Globus pallidus (tissue), 1 donor: ENCODE measurements around the gene ME1.
"Not testable (repeated sequence)": the region's sequence is repeated elsewhere in the genome, so short reads cannot be mapped to it uniquely, and the experiment has no call there.

Source experiments
- DNase-seq: peaks from one replicate; pipeline ENCODE4 v3.0.0-alpha.2; 2015; ENCODE audit warnings: low spot score

The ME1 gene

GRCh38 chr6:83431545-83432155, 799 bp upstream of the ME1 start:
- DNase-seq = no peak

GRCh38 chr6:83429857-83430610, 817 bp downstream of the ME1 start:
- peak; percentile 29 for DNase-seq

DNA sequence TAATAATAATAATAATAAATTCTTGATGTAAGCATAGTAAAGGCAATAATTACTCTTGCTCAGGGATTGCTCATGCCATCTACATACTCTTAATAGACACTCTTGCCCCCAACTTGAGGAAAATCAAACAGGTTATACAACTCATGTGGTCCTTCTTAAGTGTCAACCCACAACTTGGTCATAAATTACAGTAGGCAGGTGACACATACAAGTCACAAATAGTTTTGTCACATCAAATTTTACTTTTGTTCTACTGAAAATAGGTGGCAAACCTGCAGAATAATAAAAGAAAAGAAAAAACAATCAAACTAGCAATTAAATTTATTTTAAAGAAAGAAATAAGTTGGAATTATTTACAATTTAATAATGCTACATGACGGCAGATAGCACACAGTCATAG, 1.6 kb downstream of the ME1 start:
- DNase-seq = no peak

DNA sequence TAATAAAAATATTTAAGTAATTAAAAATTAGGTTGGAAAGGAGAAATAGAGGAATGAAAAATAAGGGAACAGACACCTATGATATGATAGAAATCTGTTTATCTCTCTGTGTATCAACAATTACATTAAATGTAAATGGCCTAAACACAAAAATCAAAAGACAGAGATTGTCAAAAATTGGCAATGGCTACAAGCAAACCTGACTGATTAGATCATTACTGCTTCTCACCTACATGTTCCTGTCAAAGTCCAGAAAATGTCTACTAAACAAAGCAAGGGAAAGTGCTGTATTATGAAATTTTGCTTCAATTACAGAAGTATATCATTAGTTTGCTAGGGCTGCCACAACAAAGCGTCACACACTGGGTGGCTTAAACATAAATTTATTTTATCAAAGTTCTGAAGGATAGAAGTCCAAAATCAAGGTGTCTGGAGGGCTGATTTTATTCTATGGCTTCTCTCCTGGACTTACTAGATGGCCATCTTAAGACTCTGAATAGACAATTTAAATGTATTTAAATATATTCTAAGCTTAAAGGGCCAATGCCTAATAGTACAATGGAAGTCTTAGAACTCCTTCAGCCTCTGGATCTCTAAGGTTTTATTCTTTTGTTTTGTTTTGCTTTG, 6.3 kb downstream of the ME1 start:
- no peak for DNase-seq

DNA sequence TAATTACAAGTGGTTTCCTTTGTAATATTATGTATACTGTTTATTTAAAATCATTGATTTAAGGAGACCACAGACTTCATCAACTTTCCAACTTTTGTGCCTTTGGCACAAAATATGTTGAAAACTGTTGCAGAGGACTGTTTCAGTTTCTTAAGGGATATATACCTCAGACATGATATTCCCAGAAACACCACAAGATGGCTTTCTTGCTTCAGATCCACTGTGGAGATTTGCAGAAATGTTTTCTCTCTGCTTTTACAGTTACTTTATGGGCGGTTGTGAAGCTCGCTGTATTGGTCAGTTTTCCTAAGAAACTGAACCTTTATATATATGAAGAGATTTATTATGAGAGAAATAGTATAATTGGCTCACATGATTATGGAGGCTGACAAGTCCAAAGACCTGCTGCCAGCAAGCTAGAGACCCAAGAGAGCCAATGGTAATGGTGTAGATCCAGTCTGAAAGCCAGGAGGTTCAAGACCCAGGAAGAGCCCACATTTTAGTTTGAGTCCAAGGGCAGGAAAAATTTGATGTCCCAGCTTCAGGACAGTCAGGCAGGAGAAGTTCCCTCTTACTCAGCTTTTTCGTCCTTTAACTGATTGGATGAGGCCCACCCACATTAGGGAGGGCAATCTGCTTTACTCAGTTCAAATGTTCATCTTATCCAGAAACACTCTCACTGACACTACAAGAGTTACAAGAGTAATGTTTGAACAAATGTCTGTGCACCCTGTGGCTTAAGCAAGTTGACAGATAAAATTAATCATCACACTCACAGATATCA, 12.8 kb downstream of the ME1 start:
- DNase-seq = peak; percentile 28

DNA sequence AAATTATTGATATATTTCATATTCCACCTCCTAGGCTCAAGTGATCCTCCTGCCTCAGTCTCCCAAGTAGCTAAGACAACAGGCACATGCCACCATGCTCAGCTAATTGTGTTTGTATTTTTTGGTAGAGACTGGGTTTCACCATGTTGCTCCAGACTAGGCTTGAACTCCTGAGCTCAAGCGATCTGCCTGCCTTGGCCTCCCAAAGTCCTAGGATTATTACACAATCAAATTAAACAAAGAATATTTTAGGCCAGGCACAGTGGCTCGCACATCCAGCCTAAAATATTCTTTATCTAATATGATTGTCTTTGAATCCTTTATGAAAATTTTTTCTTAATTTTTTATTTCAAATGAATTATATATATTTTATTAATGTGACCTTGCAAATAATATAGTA, 17.8 kb downstream of the ME1 start:
- DNase-seq = no peak

DNA sequence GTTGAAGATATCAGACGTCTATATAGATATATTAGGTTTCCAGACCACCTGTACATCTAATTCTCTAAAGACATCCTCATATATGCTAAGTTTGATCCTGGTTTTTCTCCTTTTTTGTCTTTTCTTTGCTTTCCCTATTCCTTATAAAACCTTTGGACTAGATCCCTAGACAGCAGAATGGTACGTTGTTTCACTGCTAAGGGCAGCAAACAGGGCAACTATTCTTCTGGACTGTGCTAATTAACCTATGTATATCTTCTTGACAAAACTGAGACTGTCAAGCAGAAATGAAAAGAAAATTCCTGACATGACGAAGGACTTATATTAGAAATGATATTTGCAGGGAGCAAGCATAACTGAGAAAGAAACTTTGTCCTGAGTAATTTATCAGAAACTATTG, 19.1 kb downstream of the ME1 start:
- DNase-seq = peak; percentile 24

GRCh38 chr6:83403191-83403590, 27.7 kb downstream of the ME1 start:
- no peak for DNase-seq

DNA sequence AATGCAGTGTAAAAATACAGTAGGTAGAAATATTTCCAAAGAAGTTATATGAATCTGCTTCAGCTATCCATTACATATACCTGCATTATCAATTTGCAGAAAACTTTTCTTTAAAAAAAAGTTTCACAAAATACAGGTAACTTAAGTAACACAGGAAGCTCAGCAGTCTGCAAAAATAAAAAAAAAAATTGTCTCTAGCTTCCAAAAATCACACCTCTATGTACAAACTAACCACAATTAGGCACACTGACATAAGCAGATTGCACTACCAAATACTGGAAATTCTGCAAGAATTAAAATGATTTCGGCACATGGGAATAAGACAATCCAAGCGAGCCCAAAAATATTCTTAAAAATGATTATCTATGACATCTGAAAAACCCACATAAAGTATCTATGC, 41.2 kb downstream of the ME1 start:
- DNase-seq = no peak

DNA sequence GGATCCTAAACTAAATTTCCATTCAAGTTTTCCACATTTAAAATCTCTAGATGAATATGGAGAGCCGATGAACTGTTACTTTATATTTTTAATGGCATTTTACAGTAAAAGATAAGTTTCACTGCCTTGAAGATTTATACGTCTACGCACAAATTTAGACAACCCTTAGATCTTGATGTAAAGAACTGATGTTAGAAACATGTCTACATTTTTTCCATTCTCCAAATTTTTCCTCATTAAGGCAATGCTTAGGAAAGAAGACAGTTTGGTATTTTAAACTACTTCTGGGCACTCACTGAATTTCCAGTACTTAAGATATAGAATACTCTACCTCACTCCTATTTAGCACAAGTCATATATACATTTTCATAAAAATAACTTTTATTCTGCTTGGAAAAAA, 45.4 kb downstream of the ME1 start:
- DNase-seq = no peak

DNA sequence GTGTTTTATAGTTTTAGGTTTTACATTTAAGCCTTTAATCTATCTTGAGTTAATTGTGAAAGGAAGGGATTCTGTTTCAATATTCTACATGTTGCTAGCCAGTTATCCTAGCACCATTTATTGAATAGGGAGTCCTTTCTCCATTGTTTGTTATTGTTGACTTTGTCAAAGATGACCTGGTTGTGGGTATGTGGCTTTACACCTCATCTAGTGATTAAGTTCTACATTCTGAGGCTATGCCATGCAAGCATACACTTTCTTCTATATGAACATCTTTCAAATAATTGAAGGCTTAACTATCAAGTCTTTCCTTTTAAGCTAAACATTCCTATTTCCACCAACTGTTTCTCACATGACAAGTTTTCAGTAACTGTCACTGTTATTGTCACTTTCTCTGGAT, 46.1 kb downstream of the ME1 start:
- DNase-seq = no peak

- no peak for DNase-seq
Observed at GRCh38 chr6:83381949-83382348, 48.9 kb downstream of the ME1 start.

- no peak for DNase-seq
Observed at GRCh38 chr6:83378621-83379388, 52.0 kb downstream of the ME1 start.

DNA sequence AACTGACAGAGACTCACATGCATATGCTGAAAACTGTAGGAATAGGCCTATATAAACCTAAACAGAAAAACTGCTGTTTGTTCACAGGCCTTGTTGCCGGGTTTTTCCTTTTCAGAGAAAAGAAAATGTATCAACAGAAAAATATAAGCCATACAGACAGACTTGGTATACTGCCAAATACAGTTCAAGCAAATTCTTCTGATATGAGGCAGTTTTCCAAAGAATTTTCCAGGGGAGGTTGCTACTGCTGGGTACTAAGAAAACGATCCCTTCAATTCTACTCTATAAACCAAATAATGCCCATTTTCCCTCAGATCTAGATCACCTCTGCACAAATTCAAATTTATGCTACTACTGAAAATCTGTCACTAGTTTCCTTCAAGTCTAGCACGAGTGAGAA, 59.4 kb downstream of the ME1 start:
- DNase-seq = no peak

DNA sequence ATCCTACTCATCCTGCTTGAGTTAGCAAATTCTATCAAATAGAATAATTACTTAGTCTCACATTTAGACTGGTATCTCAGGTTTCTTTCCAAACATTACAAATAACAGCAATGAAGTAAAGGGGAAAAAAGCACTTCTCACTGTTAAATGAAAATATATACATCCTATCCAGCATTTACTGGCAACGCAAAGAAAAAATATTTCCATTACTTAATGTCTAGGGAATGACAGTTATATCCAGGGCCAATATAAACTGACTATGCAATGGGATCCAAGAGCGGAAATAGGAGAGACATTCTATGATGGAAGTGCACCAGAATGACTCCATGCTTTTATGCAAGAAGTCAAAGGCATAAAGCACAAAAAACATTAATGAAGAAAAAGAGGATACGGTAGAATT, 60.3 kb downstream of the ME1 start:
- DNase-seq = no peak

- no peak for DNase-seq
Observed at GRCh38 chr6:83369692-83370091, 61.2 kb downstream of the ME1 start.

GRCh38 chr6:83368577-83368976, 62.3 kb downstream of the ME1 start:
- no peak for DNase-seq

GRCh38 chr6:83367104-83367503, 63.7 kb downstream of the ME1 start:
- no peak for DNase-seq

- peak; percentile 59 for DNase-seq
Observed at GRCh38 chr6:83365931-83366330, 64.9 kb downstream of the ME1 start.

DNA sequence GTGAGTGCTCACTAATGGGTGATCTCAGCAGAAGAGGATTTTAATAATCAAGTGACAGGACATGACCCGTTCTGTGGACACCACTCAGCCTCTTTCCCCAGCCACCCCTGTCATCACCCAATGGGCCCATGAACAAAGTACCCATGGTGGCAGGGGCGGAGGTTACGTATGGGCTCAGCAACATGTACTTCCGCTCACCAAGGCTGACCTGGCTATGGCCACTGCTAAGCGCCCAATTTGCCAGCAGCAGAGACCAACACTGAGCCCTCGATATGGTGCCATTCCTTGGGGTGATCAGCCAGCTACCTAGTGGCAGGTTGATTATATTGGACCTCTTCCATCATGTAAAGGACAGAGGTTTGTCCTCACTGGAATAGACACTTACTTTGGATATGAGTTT, 68.5 kb downstream of the ME1 start:
- not testable (repeated sequence) for DNase-seq

GRCh38 chr6:83359638-83360037, 71.2 kb downstream of the ME1 start:
- DNase-seq = no peak

GRCh38 chr6:83354747-83355146, 76.1 kb downstream of the ME1 start:
- DNase-seq = no peak
